H1 (cell line): ENCODE results near the gene PLBD1. TPM values are rescaled to one million over a fixed set of nuclear protein-coding genes. Genes with fewer than 3 reads are reported as not detected.

ENCODE experiments used
- CTCF ChIA-PET: fragments of 300-600 bp; sonication (Branson Sonifier 250); formaldehyde crosslinking; loops from one replicate; lab custom pipeline; 2021; ENCODE audit not compliant: partially characterized antibody; lab: Charles Lee
- POLR2A ChIA-PET: fragments of 300-600 bp; sonication (Branson Sonifier 250); formaldehyde crosslinking; loops from one replicate; lab custom pipeline; 2021; ENCODE audit warnings: inconsistent platforms; ENCODE audit not compliant: partially characterized antibody; lab: Charles Lee
- DNase-seq, 2 experiments: peaks; one replicate each; pipeline versions ENCODE4 v3.0.0 to v3.0.0-alpha.2; 2010 to 2022; ENCODE audit warnings: low spot score in 2 of 2, low read depth in 1 of 2, mixed read lengths in 1 of 2
- FAIRE-seq: peaks from 2 replicates; lab custom pipeline; 2011; peaks lifted over from hg19 to GRCh38; lab: Jason Lieb, UNC
- H2AFZ ChIP-seq: 2 replicates; pipeline ENCODE4 v1.8.1; 2012; ENCODE audit warnings: low read length, inconsistent platforms
- H2AK5ac ChIP-seq: 2 replicates; pipeline ENCODE4 v1.6.1; 2013; ENCODE audit warnings: low read depth, low read length
- H2BK120ac ChIP-seq: replicated peaks from 2 replicates; pipeline ENCODE3; 2013; ENCODE audit warnings: low read depth, low read length, inconsistent platforms
- H2BK12ac ChIP-seq: 2 replicates; pipeline ENCODE4 v1.6.1; 2013; ENCODE audit warnings: low read depth, low read length
- H2BK15ac ChIP-seq: 2 replicates; pipeline ENCODE4 v1.6.1; 2013; ENCODE audit warnings: low read length
- H2BK20ac ChIP-seq: 2 replicates; pipeline ENCODE4 v1.6.1; 2013; ENCODE audit warnings: low read length
- H2BK5ac ChIP-seq: 2 replicates; pipeline ENCODE4 v1.6.1; 2013; ENCODE audit warnings: low read depth, low read length
- H3K14ac ChIP-seq: 2 replicates; pipeline ENCODE4 v1.6.1; 2013; ENCODE audit warnings: inconsistent platforms; ENCODE audit not compliant: insufficient read length
- H3K18ac ChIP-seq: 2 replicates; pipeline ENCODE4 v1.6.1; 2013; ENCODE audit warnings: low read length; ENCODE audit errors: extremely low read depth
- H3K23ac ChIP-seq: 2 replicates; pipeline ENCODE4 v1.6.1; 2013; ENCODE audit warnings: inconsistent platforms; ENCODE audit not compliant: insufficient read length
- H3K23me2 ChIP-seq: 2 replicates; pipeline ENCODE4 v1.6.1; 2013; ENCODE audit warnings: low read depth, low read length
- H3K27ac ChIP-seq: 2 replicates; pipeline ENCODE4 v1.6.1; 2011; ENCODE audit warnings: low read depth, low read length, inconsistent platforms
- H3K27me3 ChIP-seq, 4 experiments: replicated peaks in 1 of 4; 1 replicate in 1 of 4; 2 replicates in 3 of 4; pipeline versions ENCODE4 v1.6.1 to v1.8.1; 2011 to 2013; ENCODE audit warnings: low read length in 3 of 4, mild to moderate bottlenecking in 3 of 4, inconsistent platforms in 2 of 4, mixed read lengths in 2 of 4, moderate library complexity in 1 of 4; ENCODE audit not compliant: control insufficient read depth in 3 of 4, insufficient read depth in 3 of 4; ENCODE audit errors: extremely low read depth in 1 of 4
- H3K36me3 ChIP-seq, 4 experiments: 2 replicates each; pipeline versions ENCODE4 v1.6.1 to v1.8.1; 2011 to 2013; ENCODE audit warnings: mild to moderate bottlenecking in 4 of 4, low read length in 3 of 4, moderate library complexity in 2 of 4, control low read depth in 1 of 4, inconsistent platforms in 1 of 4; ENCODE audit not compliant: insufficient read depth in 4 of 4, control insufficient read depth in 2 of 4
- H3K4ac ChIP-seq: replicated peaks from 2 replicates; pipeline ENCODE3; 2013; ENCODE audit warnings: low read length, low read depth, mixed read lengths, inconsistent platforms; ENCODE audit not compliant: insufficient read length
- H3K4me1 ChIP-seq, 4 experiments: replicated peaks in 1 of 4; 1 replicate in 1 of 4; 2 replicates in 3 of 4; pipeline versions ENCODE4 v1.6.1 to v1.8.1; 2011 to 2013; ENCODE audit warnings: low read length in 3 of 4, inconsistent platforms in 2 of 4, mixed read lengths in 1 of 4; ENCODE audit not compliant: insufficient read depth in 4 of 4, control insufficient read depth in 3 of 4
- H3K4me2 ChIP-seq, 2 experiments: 2 replicates each; pipeline versions ENCODE4 v1.6.1 to v1.8.1; 2011 to 2013; ENCODE audit warnings: low read depth in 2 of 2, low read length in 2 of 2, control low read depth in 1 of 2, inconsistent platforms in 1 of 2, mild to moderate bottlenecking in 1 of 2; ENCODE audit not compliant: insufficient read depth in 1 of 2
- H3K4me3 ChIP-seq, 4 experiments: fragments of 200-600, 300-600 bp in 1 of 4; sonication (generic), shearing (Covaris generic), sonication (Bioruptor Twin) in 1 of 4; 2 replicates each; pipeline versions ENCODE4 v1.5.1 to v1.8.1; 2011 to 2016; ENCODE audit warnings: low read length in 4 of 4, low read depth in 3 of 4, control low read depth in 2 of 4, inconsistent platforms in 2 of 4, mild to moderate bottlenecking in 2 of 4, mixed read lengths in 1 of 4, moderate library complexity in 1 of 4; ENCODE audit not compliant: insufficient read depth in 2 of 4; ENCODE audit errors: extremely low read depth in 1 of 4
- H3K56ac ChIP-seq: replicated peaks from 2 replicates; pipeline ENCODE3; 2013; ENCODE audit warnings: low read depth, mild to moderate bottlenecking, mixed read lengths, low read length, inconsistent platforms; ENCODE audit not compliant: insufficient read length
- H3K79me1 ChIP-seq: 2 replicates; pipeline ENCODE4 v1.6.1; 2013; ENCODE audit warnings: low read depth, low read length, control low read depth
- H3K79me2 ChIP-seq, 2 experiments: 2 replicates each; pipeline versions ENCODE4 v1.6.1 to v1.8.1; 2012 to 2013; ENCODE audit warnings: low read length in 2 of 2, mild to moderate bottlenecking in 2 of 2, inconsistent platforms in 1 of 2; ENCODE audit not compliant: insufficient read depth in 2 of 2, control insufficient read depth in 1 of 2
- H3K9ac ChIP-seq, 4 experiments: replicated peaks in 1 of 4; 1 replicate in 1 of 4; 2 replicates in 3 of 4; pipeline versions ENCODE4 v1.6.1 to v1.8.1; 2011 to 2013; ENCODE audit warnings: low read depth in 3 of 4, low read length in 3 of 4, control low read depth in 2 of 4, mild to moderate bottlenecking in 2 of 4, moderate library complexity in 2 of 4, inconsistent platforms in 1 of 4; ENCODE audit errors: extremely low read depth in 1 of 4
- H3K9me3 ChIP-seq, 2 experiments: 2 replicates each; pipeline versions ENCODE4 v1.6.1 to v1.8.1; 2012 to 2013; ENCODE audit warnings: mild to moderate bottlenecking in 2 of 2, moderate library complexity in 2 of 2, control low read depth in 1 of 2, inconsistent platforms in 1 of 2, low read depth in 1 of 2, low read length in 1 of 2, mixed read lengths in 1 of 2; ENCODE audit not compliant: insufficient read depth in 2 of 2
- H4K20me1 ChIP-seq, 2 experiments: replicated peaks in 1 of 2; 2 replicates each; pipeline versions ENCODE3 to v1.8.1; 2011 to 2013; ENCODE audit warnings: inconsistent platforms in 2 of 2, low read length in 2 of 2, mild to moderate bottlenecking in 1 of 2; ENCODE audit not compliant: insufficient read depth in 2 of 2, control insufficient read depth in 1 of 2
- H4K5ac ChIP-seq: 2 replicates; pipeline ENCODE4 v1.6.1; 2013; ENCODE audit warnings: low read length, low read depth, mixed read lengths, inconsistent platforms; ENCODE audit not compliant: insufficient read length
- H4K8ac ChIP-seq: 2 replicates; pipeline ENCODE4 v1.8.0; 2013; ENCODE audit warnings: mild to moderate bottlenecking, moderate library complexity, low read length, inconsistent platforms; ENCODE audit not compliant: insufficient read depth; ENCODE audit errors: extremely low read depth
- H4K91ac ChIP-seq: replicated peaks from 2 replicates; pipeline ENCODE3; 2013; ENCODE audit warnings: low read length, mixed read lengths, inconsistent platforms; ENCODE audit not compliant: insufficient read length
- CEBPB ChIP-seq: IDR thresholded peaks from 2 replicates; pipeline ENCODE4 v1.6.1; 2012; ENCODE audit warnings: low read depth, low read length
- NANOG ChIP-seq: IDR thresholded peaks from 2 replicates; pipeline ENCODE4 v1.6.1; 2011; ENCODE audit warnings: low read length, low read depth, mild to moderate bottlenecking, inconsistent platforms; ENCODE audit not compliant: insufficient read depth, poor library complexity, severe bottlenecking
- WGBS, 2 experiments: shearing (Covaris generic) in 1 of 2; methylation state at CpG; one replicate each; pipeline versions ENCODE4 v1.1.6 to v1.1.7; 2013 to 2015; ENCODE audit warnings: low lambda C conversion rate in 2 of 2, mixed read lengths in 2 of 2, inconsistent platforms in 1 of 2, low coverage in 1 of 2, missing lambda C conversion rate in 1 of 2; ENCODE audit not compliant: insufficient replicate concordance in 2 of 2, insufficient coverage in 1 of 2, insufficient read length in 1 of 2; ENCODE audit errors: extremely low coverage in 1 of 2, missing lambda C conversion rate in 1 of 2; 5-methylcytosine and 5-hydroxymethylcytosine counted together
- polyA plus RNA-seq, 7 experiments: library from polyadenylated mRNA; depleted of rRNA in 3 of 7; stranded (reverse) in 5 of 7; unstranded in 2 of 7; fragments of >200 nt in 5 of 7; fragments of 200-250 nt in 2 of 7; gene quantifications; 1 replicate in 5 of 7; 2 replicates in 1 of 7; 4 replicates in 1 of 7; pipeline versions ENCODE4 v1.2.1 to v1.2.3, GENCODE V29; 2011 to 2013; ENCODE audit warnings: missing spikeins in 2 of 7, mixed read lengths in 2 of 7
- total RNA-seq: library from RNA; stranded (reverse); fragmentation: NEBNext Ultra II Directional; extraction: Animal tissue kit (Norgen Biotek cat#: 25700); gene quantifications from 2 replicates; pipeline ENCODE4 v1.2.1, GENCODE V29; 2021

Gene PLBD1
- total and polyA plus RNA-seq, 2 of the 8 experiments (the other 6 are each of a cell fraction or from before 2014, with no cell fraction given) = 6.3 to 12.3 TPM

- no peak overlapping the region for H3K14ac ChIP-seq
- no peaks in the 10 kb centered on the region for H3K79me1 ChIP-seq
- no peak overlapping the region for H2BK120ac ChIP-seq
- 0 out of 2 replicates have a peak overlapping the region, but pooled peaks have one; percentile 39 for H2BK12ac ChIP-seq
- H3K9ac ChIP-seq = no peak overlapping the region
- peaks cover 0 to 3% (median 0%) of the 10 kb centered on the region in 4 experiments; a peak in 1 of 7 replicates for H3K4me1 ChIP-seq
- H3K9me3 ChIP-seq = 0 out of 4 replicates have a peak, but pooled peaks cover 0 to under 1% of the 10 kb centered on the region in 2 experiments
- no peak overlapping the region for H4K8ac ChIP-seq
- H4K5ac ChIP-seq = no peak overlapping the region
- no peak overlapping the region for H3K4me2 ChIP-seq
- H3K4ac ChIP-seq = no peak overlapping the region
- 92% methylated on average over 3 of the region's 3 CpGs; no CpG with 5 or more reads in 1 of the 2 experiments for WGBS, 2 experiments
- no peak overlapping the region for H2AK5ac ChIP-seq
- H4K91ac ChIP-seq = no peak overlapping the region
- FAIRE-seq = no peak
- TF ChIP-seq NANOG (no peak), CEBPB (peak; percentile 42; the same call in 1 of the 2 replicates)
- no peaks in the 10 kb centered on the region for H3K27me3 ChIP-seq
- no peaks in the 10 kb centered on the region for H3K36me3 ChIP-seq
- H2BK20ac ChIP-seq = no peak overlapping the region
- H3K18ac ChIP-seq = no peak overlapping the region
- DNase-seq = no peak
- no peak overlapping the region for H3K23ac ChIP-seq
- H3K23me2 ChIP-seq = no peaks in the 10 kb centered on the region; the same call in 1 of the 2 replicates
- H4K20me1 ChIP-seq = no peaks in the 10 kb centered on the region
- CTCF ChIA-PET = interaction anchor here (0.6 to 2.0 kb wide), 6 partner anchors 19 to 99 kb away, joined by 3 to 6 read pairs (median 4); no protein-coding TSS in a partner anchor
- no peak overlapping the region for H2BK15ac ChIP-seq
- no peaks in the 10 kb centered on the region for H3K79me2 ChIP-seq
- POLR2A ChIA-PET = interaction anchor here (0.7 to 1.8 kb wide), 3 partner anchors 17 to 158 kb away, joined by 3 to 5 read pairs (median 3); no protein-coding TSS in a partner anchor
- H3K4me3 ChIP-seq = no peak overlapping the region
- H3K27ac ChIP-seq = no peak overlapping the region
- peak overlapping the region; percentile 72; the same call in 1 of the 2 replicates for H2AFZ ChIP-seq
- no peak overlapping the region for H3K56ac ChIP-seq
- no peak overlapping the region for H2BK5ac ChIP-seq
Observed at GRCh38 chr12:14611640-14612203, 44.0 kb upstream of the PLBD1 start.
